ENCODE data around the gene UQCRC1. TPM values are rescaled to one million over a fixed set of nuclear protein-coding genes. Genes with fewer than 3 reads are reported as not detected.
A peak's percentile ranks its signal among the peaks of the same experiment; 100 is the strongest.

UQCRC1 gene
- total RNA-seq, 1 donor from 2014 or later: 126 TPM

- H3K4me3 ChIP-seq: no peak overlapping the region
- TF ChIP-seq CTCF (IDR thresholded peaks at IDR 0.05): no peak
- no peaks in the 10 kb centered on the region for H3K27me3 ChIP-seq
- no peak for DNase-seq
- H3K27ac ChIP-seq: no peak overlapping the region
- peaks cover 3% of the 10 kb centered on the region for H3K4me1 ChIP-seq
- no peaks in the 10 kb centered on the region for H3K9me3 ChIP-seq
- intact Hi-C loops (cut with DNase I): no loop called here
- H3K36me3 ChIP-seq: no peaks in the 10 kb centered on the region
- peak; percentile 25 for ATAC-seq
Observed at GRCh38 chr3:48565591-48566400, 43.6 kb downstream of the UQCRC1 start.

- DNase-seq: no peak
Observed at GRCh38 chr3:48565186-48565585, 44.3 kb downstream of the UQCRC1 start.

GRCh38 chr3:48564667-48565066 is 44.8 kb downstream of the UQCRC1 start:
- no peak overlapping the region for H3K27ac ChIP-seq
- DNase-seq (no peak), ATAC-seq (no peak)
- no peaks in the 10 kb centered on the region for H3K36me3 ChIP-seq
- H3K4me1 ChIP-seq: peaks cover 11% of the 10 kb centered on the region
- no peaks in the 10 kb centered on the region for H3K27me3 ChIP-seq
- H3K9me3 ChIP-seq: no peaks in the 10 kb centered on the region
- intact Hi-C loops (cut with DNase I): no loop called here
- H3K4me3 ChIP-seq: no peak overlapping the region
- TF ChIP-seq CTCF (IDR thresholded peaks at IDR 0.05): no peak

More at GRCh38 chr3:48565186-48565585, 44.3 kb downstream of the UQCRC1 start:
- Histone ChIP-seq H3K27me3 (no peaks in the 10 kb centered on the region), H3K27ac (no peak overlapping the region), H3K36me3 (no peaks in the 10 kb centered on the region), H3K4me1 (peaks cover 8% of the 10 kb centered on the region), H3K4me3 (no peak overlapping the region), H3K9me3 (no peaks in the 10 kb centered on the region)
- no peak for ATAC-seq
- TF ChIP-seq CTCF (IDR thresholded peaks at IDR 0.05): no peak
- intact Hi-C loops (cut with DNase I): no loop called here

- Histone ChIP-seq H3K36me3 (no peaks in the 10 kb centered on the region), H3K27ac (no peak overlapping the region), H3K9me3 (no peaks in the 10 kb centered on the region), H3K27me3 (no peaks in the 10 kb centered on the region), H3K4me1 (peaks cover 15% of the 10 kb centered on the region), H3K4me3 (no peak overlapping the region)
- DNase-seq (peak; percentile 87), ATAC-seq (peak; percentile 72)
- intact Hi-C loops (cut with DNase I): no loop called here
- TF ChIP-seq CTCF (IDR thresholded peaks at IDR 0.05): no peak
Observed at GRCh38 chr3:48564022-48564421, 45.4 kb downstream of the UQCRC1 start.

GRCh38 chr3:48563382-48563918 is 46.0 kb downstream of the UQCRC1 start, which contains the start of gene UCN2:
UCN2 (minus strand) TSS chr3:48563781; CDS start chr3:48563124, 657 bp downstream.
- no peaks in the 10 kb centered on the region for H3K36me3 ChIP-seq
- H3K9me3 ChIP-seq: no peaks in the 10 kb centered on the region
- no peak within 1 kb of the TSS for H3K27ac ChIP-seq
- H3K4me1 ChIP-seq: peaks cover 15% of the 10 kb centered on the region
- intact Hi-C loops (cut with DNase I): no loop called here
- DNase-seq (no peak), ATAC-seq (no peak)
- no peak for TF ChIP-seq CTCF (IDR thresholded peaks at IDR 0.05)
- H3K4me3 ChIP-seq: no peak within 1 kb of the TSS
- no peaks in the 10 kb centered on the region for H3K27me3 ChIP-seq

Measured in upper lobe of right lung (tissue), 1 donor.